CD4-positive, alpha-beta memory T cell (primary cell): ENCODE results near the gene FNTB. TPM values are rescaled to one million over a fixed set of nuclear protein-coding genes. Genes with fewer than 3 reads are reported as not detected.
A peak's percentile ranks its signal among the peaks of the same experiment; 100 is the strongest.

ENCODE experiments used
- CTCF ChIA-PET: fragments of 350-600 bp; sonication (Branson Sonifier 250); formaldehyde crosslinking; loops from one replicate; lab custom pipeline; 2021; ENCODE audit warnings: inconsistent platforms; ENCODE audit not compliant: partially characterized antibody; lab: Charles Lee
- POLR2A ChIA-PET: fragments of 350-600 bp; sonication (Branson Sonifier 250); formaldehyde crosslinking; loops from one replicate; lab custom pipeline; 2021; ENCODE audit not compliant: partially characterized antibody; lab: Charles Lee
- DNase-seq, 5 donors: peaks; one replicate each; pipeline versions ENCODE4 v3.0.0 to v3.0.0-alpha.2; 2020 to 2022; ENCODE audit warnings: mixed read lengths in 1 of 5
- H3K27ac ChIP-seq: one replicate; pipeline ENCODE4 v1.7.0; 2013; ENCODE audit warnings: low read depth, low read length
- H3K27me3 ChIP-seq: 2 replicates; pipeline ENCODE4 v1.7.0; 2013; ENCODE audit warnings: mild to moderate bottlenecking, low read length, moderate library complexity; ENCODE audit not compliant: insufficient read depth
- H3K36me3 ChIP-seq: 2 replicates; pipeline ENCODE4 v1.7.0; 2013; ENCODE audit warnings: mild to moderate bottlenecking, low read length, moderate library complexity; ENCODE audit not compliant: insufficient read depth
- H3K4me1 ChIP-seq: 2 replicates; pipeline ENCODE4 v1.7.0; 2013; ENCODE audit warnings: mild to moderate bottlenecking, low read length, moderate library complexity; ENCODE audit not compliant: insufficient read depth
- H3K4me3 ChIP-seq, 2 donors: one replicate each; pipeline ENCODE4 v1.7.0; 2013; ENCODE audit warnings: low read length in 2 of 2, mild to moderate bottlenecking in 1 of 2
- H3K9me3 ChIP-seq, 2 donors: one replicate each; pipeline ENCODE4 v1.7.0; 2013; ENCODE audit warnings: low read length in 2 of 2, control low read depth in 1 of 2; ENCODE audit not compliant: control insufficient read depth in 1 of 2
- H3K27ac Mint-ChIP-seq, 7 donors: one replicate each; pipeline ENCODE4 v1.8.0; 2020 to 2021; ENCODE audit warnings: mixed read lengths in 7 of 7, mild to moderate bottlenecking in 6 of 7, inconsistent platforms in 3 of 7, moderate library complexity in 3 of 7
- H3K27me3 Mint-ChIP-seq, 2 donors: one replicate each; pipeline ENCODE4 v1.8.0; 2020 to 2021; ENCODE audit warnings: mixed read lengths in 2 of 2
- H3K36me3 Mint-ChIP-seq, 2 donors: one replicate each; pipeline ENCODE4 v1.8.0; 2020 to 2021; ENCODE audit warnings: mixed read lengths in 2 of 2, inconsistent platforms in 1 of 2, mild to moderate bottlenecking in 1 of 2
- H3K4me1 Mint-ChIP-seq, 4 donors: one replicate each; pipeline ENCODE4 v1.8.0; 2020 to 2021; ENCODE audit warnings: mixed read lengths in 4 of 4, mild to moderate bottlenecking in 1 of 4
- H3K4me3 Mint-ChIP-seq, 8 donors: one replicate each; pipeline ENCODE4 v1.8.0; 2020 to 2021; ENCODE audit warnings: mixed read lengths in 8 of 8, mild to moderate bottlenecking in 7 of 8, moderate library complexity in 6 of 8, inconsistent platforms in 3 of 8
- H3K9me3 Mint-ChIP-seq, 8 donors: one replicate each; pipeline ENCODE4 v1.8.0; 2020 to 2021; ENCODE audit warnings: mixed read lengths in 8 of 8, mild to moderate bottlenecking in 5 of 8, inconsistent platforms in 3 of 8, moderate library complexity in 1 of 8
- intact Hi-C: fragments of 100-400 bp; cut with micrococcal nuclease; formaldehyde crosslinking; loops from one replicate; pipeline ENCODE4 v1.15.1; 2023
- polyA plus RNA-seq, 2 donors: library from polyadenylated mRNA; unstranded; fragments of 300-500 nt; fragmentation: Illumina TruSeq; gene quantifications; one replicate each; pipeline ENCODE4 v1.2.3, GENCODE V29; 2021
- total RNA-seq, 2 experiments: library from RNA; stranded (reverse); gene quantifications; one replicate each; pipeline ENCODE4 v1.2.3, GENCODE V29; 2021

FNTB gene
- total and polyA plus RNA-seq, 4 experiments from 2014 or later = 4.5 to 13.6 (median 11.8) TPM

GRCh38 chr14:64952598-64953309, 33.9 kb upstream of the FNTB start:
- H3K36me3 ChIP-seq = peaks cover 6% of the 10 kb centered on the region
- Mint-ChIP-seq H3K27me3 (no peaks in the 10 kb centered on the region), H3K27ac (peak overlapping the region in 6 of 7 donors; percentile 6 to 60 (median 36)), H3K4me3 (no peak overlapping the region), H3K4me1 (peaks cover 0 to 9% (median 0%) of the 10 kb centered on the region in 4 donors), H3K9me3 (no peaks in the 10 kb centered on the region), H3K36me3 (peaks cover 29 to 38% of the 10 kb centered on the region in 2 donors)
- H3K4me3 ChIP-seq = no peak overlapping the region
- CTCF ChIA-PET = interaction anchor here (1.2 to 1.7 kb wide), 3 partner anchors 8 to 129 kb away, joined by 3 to 5 read pairs (median 4); no protein-coding TSS in a partner anchor
- H3K9me3 ChIP-seq = no peaks in the 10 kb centered on the region
- H3K27me3 ChIP-seq = no peaks in the 10 kb centered on the region
- DNase-seq = no peak
- no peaks in the 10 kb centered on the region for H3K4me1 ChIP-seq
- intact Hi-C loops = no loop called here
- no peak overlapping the region for H3K27ac ChIP-seq
- POLR2A ChIA-PET = no interaction called here

GRCh38 chr14:64953310-64953654, 33.4 kb upstream of the FNTB start:
- Mint-ChIP-seq H3K9me3 (no peaks in the 10 kb centered on the region), H3K27me3 (no peaks in the 10 kb centered on the region), H3K4me1 (peaks cover 0 to 9% (median 0%) of the 10 kb centered on the region in 4 donors), H3K4me3 (no peak overlapping the region), H3K36me3 (peaks cover 26 to 38% of the 10 kb centered on the region in 2 donors), H3K27ac (peak overlapping the region in 2 of 7 donors; percentile 29 to 43)
- no peaks in the 10 kb centered on the region for H3K4me1 ChIP-seq
- CTCF ChIA-PET = interaction anchor here (0.6 to 1.7 kb wide), 4 partner anchors 9 to 1135 kb away, joined by 3 to 5 read pairs (median 4); no protein-coding TSS in a partner anchor
- H3K9me3 ChIP-seq = no peaks in the 10 kb centered on the region
- no peak for DNase-seq
- POLR2A ChIA-PET = no interaction called here
- H3K4me3 ChIP-seq = no peak overlapping the region
- H3K36me3 ChIP-seq = peaks cover 6% of the 10 kb centered on the region
- intact Hi-C loops = no loop called here
- no peak overlapping the region for H3K27ac ChIP-seq
- H3K27me3 ChIP-seq = no peaks in the 10 kb centered on the region

- Mint-ChIP-seq H3K27me3 (no peaks in the 10 kb centered on the region), H3K4me1 (peaks cover 0 to 9% (median 0%) of the 10 kb centered on the region in 4 donors), H3K4me3 (no peak overlapping the region), H3K27ac (no peak overlapping the region), H3K36me3 (peaks cover 25 to 36% of the 10 kb centered on the region in 2 donors), H3K9me3 (no peaks in the 10 kb centered on the region)
- POLR2A ChIA-PET = no interaction called here
- DNase-seq = no peak
- H3K9me3 ChIP-seq = no peaks in the 10 kb centered on the region
- no peaks in the 10 kb centered on the region for H3K4me1 ChIP-seq
- no peak overlapping the region for H3K27ac ChIP-seq
- CTCF ChIA-PET = interaction anchor here (0.6 to 1.7 kb wide), 4 partner anchors 9 to 1135 kb away, joined by 3 to 5 read pairs (median 4); no protein-coding TSS in a partner anchor
- intact Hi-C loops = no loop called here
- H3K4me3 ChIP-seq = no peak overlapping the region
- H3K27me3 ChIP-seq = no peaks in the 10 kb centered on the region
- peaks cover 6% of the 10 kb centered on the region for H3K36me3 ChIP-seq
These were observed 33.0 kb upstream of the FNTB start for GRCh38 chr14:64953661-64954060.

DNA sequence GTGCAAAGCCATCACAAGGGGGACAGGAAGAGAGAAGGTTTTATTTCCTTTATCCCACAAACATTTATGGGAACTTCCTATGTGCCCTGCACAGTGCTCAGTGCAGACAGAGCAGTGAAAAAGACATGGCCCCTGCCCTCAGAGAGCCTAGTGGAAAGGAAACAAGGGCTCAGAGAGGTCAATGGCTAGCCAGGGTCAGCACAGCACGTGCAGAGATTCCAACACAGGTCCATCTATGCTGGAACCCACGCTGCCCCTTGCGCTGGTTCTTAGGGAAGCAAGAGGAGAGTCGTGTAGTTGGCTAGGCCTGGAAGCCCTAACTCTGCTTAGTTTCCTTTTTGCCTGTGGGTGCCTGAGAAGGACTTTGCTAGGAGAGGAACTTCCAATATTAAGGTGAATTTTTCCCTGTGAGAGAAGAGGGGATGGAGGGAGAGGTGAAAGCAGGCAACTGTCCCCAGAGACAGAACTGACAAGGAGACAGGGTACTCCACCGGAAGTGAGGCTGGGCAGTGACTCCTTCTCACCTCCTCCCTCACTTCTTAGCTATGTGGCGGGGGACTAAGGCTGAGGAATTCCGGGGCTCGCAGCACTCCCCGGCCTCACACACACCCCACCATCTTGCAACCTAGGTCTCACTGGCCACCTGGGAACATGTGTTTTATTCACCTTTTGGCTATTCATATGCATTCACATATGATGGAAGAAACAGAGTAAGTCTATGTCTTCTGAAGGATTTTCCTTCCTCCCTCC, 32.0 kb upstream of the FNTB start:
- H3K36me3 Mint-ChIP-seq = peaks cover 19 to 30% of the 10 kb centered on the region in 2 donors
- H3K27ac Mint-ChIP-seq = peak overlapping the region in 3 of 7 donors; percentile 25 to 64 (median 41)
- no peaks in the 10 kb centered on the region for H3K27me3 ChIP-seq
- POLR2A ChIA-PET = no interaction called here
- H3K4me1 ChIP-seq = no peaks in the 10 kb centered on the region
- no peaks in the 10 kb centered on the region for H3K27me3 Mint-ChIP-seq
- no peak overlapping the region for H3K4me3 Mint-ChIP-seq
- peaks cover 0 to 9% (median 0%) of the 10 kb centered on the region in 4 donors for H3K4me1 Mint-ChIP-seq
- no peak overlapping the region for H3K4me3 ChIP-seq
- no peaks in the 10 kb centered on the region for H3K9me3 ChIP-seq
- no peak overlapping the region for H3K27ac ChIP-seq
- peaks cover 6% of the 10 kb centered on the region for H3K36me3 ChIP-seq
- DNase-seq = no peak
- no peaks in the 10 kb centered on the region for H3K9me3 Mint-ChIP-seq
- intact Hi-C loops = no loop called here
- CTCF ChIA-PET = interaction anchor here (2.3 kb wide), 1 partner anchor 10 kb away, joined by 8 read pairs; no protein-coding TSS in a partner anchor

DNA sequence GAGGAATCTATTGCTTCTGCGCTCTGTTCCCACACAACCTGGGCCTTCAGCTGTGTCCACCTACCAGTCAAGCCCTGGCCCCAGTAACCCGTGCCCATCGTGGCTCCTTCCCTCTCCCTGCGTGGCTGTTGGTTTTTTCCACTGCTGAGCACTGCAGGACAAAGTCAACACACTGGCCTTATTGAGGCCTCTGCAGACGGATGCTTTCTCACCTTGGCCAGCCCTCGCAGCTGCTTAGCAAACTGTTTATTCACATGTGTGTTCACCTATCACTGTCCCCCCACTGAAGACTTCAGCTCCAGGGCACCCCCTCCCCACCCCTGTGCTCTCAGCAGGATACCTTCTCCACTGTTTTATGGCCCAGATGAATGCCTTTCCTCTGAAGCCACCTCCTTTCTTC, 31.4 kb upstream of the FNTB start:
- Histone ChIP-seq H3K27ac (no peak overlapping the region), H3K9me3 (no peaks in the 10 kb centered on the region), H3K27me3 (no peaks in the 10 kb centered on the region), H3K4me1 (no peaks in the 10 kb centered on the region), H3K36me3 (peaks cover 6% of the 10 kb centered on the region), H3K4me3 (no peak overlapping the region)
- intact Hi-C loops = no loop called here
- H3K4me3 Mint-ChIP-seq = no peak overlapping the region
- no peaks in the 10 kb centered on the region for H3K9me3 Mint-ChIP-seq
- no peak for DNase-seq
- peaks cover 18 to 25% of the 10 kb centered on the region in 2 donors for H3K36me3 Mint-ChIP-seq
- CTCF ChIA-PET = interaction anchor here (2.3 kb wide), 1 partner anchor 11 kb away, joined by 8 read pairs; no protein-coding TSS in a partner anchor
- POLR2A ChIA-PET = no interaction called here
- no peaks in the 10 kb centered on the region for H3K27me3 Mint-ChIP-seq
- peak overlapping the region in 1 of 7 donors; percentile 64 for H3K27ac Mint-ChIP-seq
- H3K4me1 Mint-ChIP-seq = peaks cover 0 to 9% (median 0%) of the 10 kb centered on the region in 4 donors

GRCh38 chr14:64956697-64957406, 29.8 kb upstream of the FNTB start:
- Mint-ChIP-seq H3K9me3 (no peaks in the 10 kb centered on the region), H3K27ac (no peak overlapping the region), H3K36me3 (peaks cover 10 to 15% of the 10 kb centered on the region in 2 donors), H3K4me3 (no peak overlapping the region), H3K27me3 (no peaks in the 10 kb centered on the region), H3K4me1 (peaks cover 0 to 11% (median 0%) of the 10 kb centered on the region in 4 donors)
- ChIA-PET POLR2A (interaction anchor here (0.9 to 1.2 kb wide), 2 partner anchors 13 to 20 kb away, joined by 3 read pairs; no protein-coding TSS in a partner anchor), CTCF (interaction anchor here (1.5 to 2.3 kb wide), 2 partner anchors 13 to 134 kb away, joined by 5 to 8 read pairs; no protein-coding TSS in a partner anchor)
- no peaks in the 10 kb centered on the region for H3K27me3 ChIP-seq
- no peak for DNase-seq
- H3K4me1 ChIP-seq = peaks cover 4% of the 10 kb centered on the region
- H3K27ac ChIP-seq = no peak overlapping the region
- H3K9me3 ChIP-seq = no peaks in the 10 kb centered on the region
- H3K4me3 ChIP-seq = no peak overlapping the region
- H3K36me3 ChIP-seq = no peaks in the 10 kb centered on the region
- intact Hi-C loops = no loop called here
